Type B pancreatic cell (in vitro differentiated cells): ENCODE measurements around the gene SMIM35. TPM values are rescaled to one million over a fixed set of nuclear protein-coding genes. Genes with fewer than 3 reads are reported as not detected.

Experiments used
- DNase-seq: peaks from one replicate; pipeline ENCODE4 v3.0.0; 2021; ENCODE audit warnings: mixed read lengths; ENCODE audit not compliant: unreplicated experiment; ENCODE audit errors: extremely low spot score
- H3K27ac Mint-ChIP-seq: 2 replicates; pipeline ENCODE4 v1.8.0; 2021; ENCODE audit warnings: mild to moderate bottlenecking, mixed read lengths
- H3K27me3 Mint-ChIP-seq: 2 replicates; pipeline ENCODE4 v1.8.0; 2021; ENCODE audit warnings: mixed read lengths
- H3K36me3 Mint-ChIP-seq: 2 replicates; pipeline ENCODE4 v1.8.0; 2021; ENCODE audit warnings: mixed read lengths
- H3K4me1 Mint-ChIP-seq: one replicate; pipeline ENCODE4 v1.8.0; 2021; ENCODE audit warnings: mixed read lengths; ENCODE audit not compliant: unreplicated experiment
- H3K4me3 Mint-ChIP-seq: 2 replicates; pipeline ENCODE4 v1.8.0; 2021; ENCODE audit warnings: mild to moderate bottlenecking, mixed read lengths
- H3K9me3 Mint-ChIP-seq: 2 replicates; pipeline ENCODE4 v1.8.0; 2021; ENCODE audit warnings: mixed read lengths
- CTCF ChIP-seq: fragments of 200-600 bp; sonication (generic); conservative IDR thresholded peaks from 2 replicates; pipeline ENCODE4 v1.5.0; 2021; ENCODE audit warnings: antibody characterized with exemption, mild to moderate bottlenecking
- total RNA-seq: library from RNA; stranded (reverse); gene quantifications from 2 replicates; pipeline ENCODE4 v1.2.1, GENCODE V29; 2021; ENCODE audit warnings: low replicate concordance

Gene SMIM35
- total RNA-seq, 1 donor from 2014 or later, result 0.17 TPM

GRCh38 chr11:118099838-118100556 lies 13.2 kb upstream of the SMIM35 start:
- no peak overlapping the region for H3K4me3 Mint-ChIP-seq
- H3K9me3 Mint-ChIP-seq, result no peaks in the 10 kb centered on the region
- no peaks in the 10 kb centered on the region for H3K27me3 Mint-ChIP-seq
- no peak for TF ChIP-seq CTCF
- H3K36me3 Mint-ChIP-seq, result no peaks in the 10 kb centered on the region
- H3K4me1 Mint-ChIP-seq, result peaks cover 20% of the 10 kb centered on the region
- DNase-seq, result no peak
- no peak overlapping the region for H3K27ac Mint-ChIP-seq

- Mint-ChIP-seq H3K9me3 (no peaks in the 10 kb centered on the region), H3K4me1 (peaks cover 20% of the 10 kb centered on the region), H3K4me3 (no peak overlapping the region), H3K27ac (no peak overlapping the region), H3K27me3 (no peaks in the 10 kb centered on the region), H3K36me3 (no peaks in the 10 kb centered on the region)
- DNase-seq, result no peak
- TF ChIP-seq CTCF, result no peak
Measured at GRCh38 chr11:118098996-118099837, 12.5 kb upstream of the SMIM35 start.

GRCh38 chr11:118095967-118096367 lies 9.2 kb upstream of the SMIM35 start:
- Mint-ChIP-seq H3K36me3 (no peaks in the 10 kb centered on the region), H3K27ac (no peak overlapping the region), H3K4me3 (no peak overlapping the region), H3K4me1 (peaks cover 29% of the 10 kb centered on the region), H3K9me3 (no peaks in the 10 kb centered on the region), H3K27me3 (no peaks in the 10 kb centered on the region)
- no peak for DNase-seq
- TF ChIP-seq CTCF, result no peak

GRCh38 chr11:118095493-118095892 lies 8.7 kb upstream of the SMIM35 start:
- Mint-ChIP-seq H3K4me3 (no peak overlapping the region), H3K9me3 (no peaks in the 10 kb centered on the region), H3K27me3 (no peaks in the 10 kb centered on the region), H3K27ac (no peak overlapping the region), H3K36me3 (no peaks in the 10 kb centered on the region), H3K4me1 (peaks cover 29% of the 10 kb centered on the region)
- TF ChIP-seq CTCF, result no peak
- no peak for DNase-seq

- Mint-ChIP-seq H3K36me3 (no peaks in the 10 kb centered on the region), H3K4me3 (no peak overlapping the region), H3K4me1 (peaks cover 17% of the 10 kb centered on the region), H3K27me3 (no peaks in the 10 kb centered on the region), H3K9me3 (peaks cover 5% of the 10 kb centered on the region), H3K27ac (no peak overlapping the region)
- no peak for DNase-seq
- no peak for TF ChIP-seq CTCF
Measured at GRCh38 chr11:118092907-118093571, 6.3 kb upstream of the SMIM35 start.
